IPS DF 4.7 (cell line): Measurements from ENCODE around the gene RCCD1.
A peak's percentile ranks its signal among the peaks of the same experiment; 100 is the strongest.
"Not testable (repeated sequence)": the region's sequence is repeated elsewhere in the genome, so short reads cannot be mapped to it uniquely, and the experiment has no call there.

Source experiments
- DNase-seq: peaks from one replicate; pipeline ENCODE4 v3.0.0-alpha.2; 2013; ENCODE audit warnings: low spot score; ENCODE audit errors: extremely low read depth

Gene RCCD1

DNA sequence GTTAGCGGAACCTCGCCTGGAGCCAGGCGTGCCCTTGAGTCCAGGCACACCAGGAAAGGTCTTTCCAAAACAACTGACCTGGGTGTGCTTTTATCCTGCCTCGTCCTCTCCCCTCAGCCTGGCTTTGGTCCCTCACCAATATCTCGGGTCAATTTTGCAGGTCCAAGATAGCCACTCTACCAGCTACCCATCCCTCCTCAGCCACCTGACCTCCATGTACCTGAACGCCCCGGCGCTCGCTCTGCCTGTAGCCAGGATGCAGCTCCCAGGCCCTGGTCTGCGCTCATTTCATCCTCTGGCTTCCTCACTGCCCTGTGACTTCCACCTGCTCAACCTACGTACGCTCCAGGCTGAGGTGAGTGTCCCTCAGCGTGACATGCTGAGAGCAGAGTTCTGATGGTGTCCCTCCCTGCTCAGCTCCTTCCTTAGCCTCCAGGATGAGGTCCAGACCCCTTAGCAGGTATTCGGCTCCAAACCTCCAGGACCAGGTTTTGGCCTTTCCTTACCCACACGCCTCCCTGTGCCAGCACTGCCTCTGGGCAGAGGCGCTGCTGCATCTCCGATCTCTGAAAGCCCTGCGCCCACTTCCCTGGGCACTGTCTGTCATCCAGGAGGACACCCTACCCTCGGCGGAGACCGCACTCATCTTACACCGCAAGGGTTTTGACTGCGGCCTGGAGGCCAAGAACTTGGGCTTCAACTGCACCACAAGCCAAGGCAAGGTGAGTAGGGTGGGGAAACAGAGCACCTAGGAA, 36.5 kb upstream of the RCCD1 start:
- no peak for DNase-seq

GRCh38 chr15:90918835-90919234, 35.8 kb upstream of the RCCD1 start:
- no peak for DNase-seq

DNA sequence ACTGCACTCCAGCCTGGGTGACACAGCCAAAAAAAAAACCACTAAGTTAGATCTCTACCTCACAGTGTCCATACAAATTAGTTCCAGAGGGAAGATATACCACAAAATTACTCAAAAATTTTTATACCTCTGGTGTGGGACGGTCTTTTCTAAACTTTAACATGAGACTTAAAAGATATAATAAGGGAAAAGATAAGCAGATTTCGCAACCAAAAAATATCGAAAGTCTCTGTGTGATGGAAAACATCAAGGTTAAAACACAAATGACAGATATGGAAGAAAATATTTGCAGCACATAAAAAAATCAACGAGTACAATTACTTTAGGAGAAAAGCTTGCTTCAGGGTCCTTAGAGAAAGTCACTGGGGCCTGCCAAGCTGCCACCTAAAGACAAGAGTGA, 32.8 kb upstream of the RCCD1 start:
- no peak for DNase-seq

DNA sequence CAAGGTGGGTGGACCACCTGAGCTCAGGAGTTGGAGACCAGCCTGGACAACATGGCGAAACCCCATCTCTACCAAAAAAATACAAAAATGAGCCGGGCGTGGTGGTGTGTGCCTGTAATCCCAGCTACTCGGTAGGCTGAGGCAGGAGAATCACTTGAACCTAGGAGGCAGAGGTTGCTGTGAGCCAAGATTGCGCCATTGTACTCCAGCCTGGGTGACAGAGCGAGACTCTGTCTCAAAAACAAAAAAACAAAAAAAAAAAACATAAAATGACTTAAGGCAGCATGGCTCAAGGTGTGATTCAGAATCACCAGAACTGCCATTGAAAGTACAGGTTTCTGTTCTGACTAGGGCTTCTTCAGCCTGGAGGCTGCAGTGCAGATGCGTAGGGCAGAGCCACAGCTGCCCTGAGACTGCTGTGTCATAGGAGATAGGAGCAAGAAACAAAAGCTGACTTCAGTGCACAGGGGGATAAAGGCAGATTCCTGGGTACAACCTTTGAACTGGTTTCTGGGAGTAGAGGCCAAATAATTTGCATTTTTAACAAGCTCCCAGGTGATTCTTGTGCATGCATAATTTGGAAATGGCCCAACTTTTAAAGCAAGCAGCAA, 31.9 kb upstream of the RCCD1 start:
- DNase-seq: not testable (repeated sequence)

DNA sequence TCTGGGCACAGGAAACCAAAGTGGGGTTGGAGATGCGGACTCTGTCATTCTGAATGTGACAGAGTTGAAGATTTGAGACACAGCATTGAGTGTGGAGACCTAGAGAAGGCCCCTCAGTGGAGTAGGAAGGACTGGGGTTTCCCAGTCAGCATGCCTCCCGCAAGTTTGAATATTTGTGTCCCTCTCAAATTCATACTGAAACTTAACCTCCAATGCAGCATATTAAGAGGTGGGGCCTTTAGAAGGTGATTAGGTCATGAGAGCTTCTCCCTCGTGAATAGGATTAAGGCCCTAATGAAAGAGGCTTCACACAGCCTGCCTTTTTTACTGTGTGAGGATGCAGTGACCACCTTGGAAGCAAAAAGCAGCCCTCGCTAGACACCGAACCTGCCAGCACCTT, 30.3 kb upstream of the RCCD1 start:
- DNase-seq: no peak

- DNase-seq: not testable (repeated sequence)
These were observed 27.9 kb upstream of the RCCD1 start for GRCh38 chr15:90926766-90927165.

DNA sequence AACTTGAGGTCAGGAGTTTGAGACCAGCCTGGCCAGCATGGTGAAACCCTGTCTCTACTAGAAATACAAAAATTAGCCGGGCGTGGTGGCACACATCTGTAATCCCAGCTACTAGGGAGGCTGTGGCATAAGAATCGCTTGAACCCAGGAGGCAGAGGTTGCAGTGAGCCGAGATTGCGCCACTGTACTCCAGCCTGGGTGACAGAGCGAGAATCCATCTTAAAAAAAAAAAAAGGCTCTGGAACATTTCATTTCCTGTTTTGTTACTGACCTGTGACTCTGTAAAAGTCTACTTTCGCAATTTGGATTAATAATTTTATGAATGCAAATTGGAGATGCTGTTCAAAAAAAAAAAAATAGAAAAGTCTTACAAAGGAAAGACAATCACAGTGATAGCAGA, 26.6 kb upstream of the RCCD1 start:
- not testable (repeated sequence) for DNase-seq

GRCh38 chr15:90929246-90930019, 25.3 kb upstream of the RCCD1 start:
- DNase-seq: no peak

DNA sequence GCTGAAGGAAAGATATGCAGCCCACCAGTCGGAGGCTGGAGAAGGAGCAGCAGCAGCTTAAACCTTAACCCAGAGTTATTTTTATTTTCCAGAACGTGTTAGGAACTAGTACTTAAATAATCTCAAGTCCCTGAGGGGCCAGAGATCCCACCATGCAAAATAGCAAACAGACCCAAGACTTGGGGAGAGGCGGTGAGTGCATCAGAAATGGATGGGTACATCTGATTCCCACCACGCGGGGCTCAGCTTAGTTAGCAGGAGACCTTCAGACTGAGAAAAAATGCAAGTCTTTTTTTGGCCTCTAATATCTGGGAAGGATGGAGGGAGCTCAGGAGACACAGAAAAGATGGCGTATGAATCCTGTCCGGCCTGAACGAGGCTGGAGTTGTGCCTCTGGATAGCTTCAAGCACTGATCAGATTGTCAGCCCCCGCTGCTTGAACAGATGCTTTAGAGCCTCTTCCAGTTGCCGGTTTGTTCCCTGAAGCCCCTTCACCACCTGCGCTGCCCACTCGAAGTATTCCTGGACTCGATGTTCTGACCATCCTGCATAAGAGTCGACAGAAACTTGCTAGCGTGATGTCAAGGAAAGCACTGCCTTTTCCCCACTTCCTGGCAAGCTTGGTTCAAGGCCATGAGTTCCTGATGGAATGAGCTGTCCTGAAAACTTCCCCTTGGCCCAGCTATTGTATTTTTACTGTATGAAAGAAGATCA, 23.7 kb upstream of the RCCD1 start:
- DNase-seq: no peak

DNA sequence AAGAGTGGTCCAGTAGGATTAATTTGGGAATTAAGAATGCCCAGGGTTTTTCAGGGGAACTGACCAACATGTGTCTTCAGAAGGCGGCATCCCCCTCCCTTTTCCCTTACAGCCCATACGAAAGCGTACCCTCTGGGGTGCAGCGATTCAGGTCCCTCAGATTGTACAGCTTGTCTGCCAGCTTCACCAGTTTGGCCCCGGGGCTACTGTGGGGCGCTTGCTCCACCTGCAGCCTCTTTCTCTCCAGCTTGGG, 23.2 kb upstream of the RCCD1 start:
- no peak for DNase-seq

GRCh38 chr15:90931828-90932659, 22.6 kb upstream of the RCCD1 start, which contains the start of gene HDDC3:
Gene HDDC3, minus strand, starts transcription at chr15:90932549. Its CDS starts 9 bp downstream, at chr15:90932540.
- DNase-seq: peak; percentile 46

DNA sequence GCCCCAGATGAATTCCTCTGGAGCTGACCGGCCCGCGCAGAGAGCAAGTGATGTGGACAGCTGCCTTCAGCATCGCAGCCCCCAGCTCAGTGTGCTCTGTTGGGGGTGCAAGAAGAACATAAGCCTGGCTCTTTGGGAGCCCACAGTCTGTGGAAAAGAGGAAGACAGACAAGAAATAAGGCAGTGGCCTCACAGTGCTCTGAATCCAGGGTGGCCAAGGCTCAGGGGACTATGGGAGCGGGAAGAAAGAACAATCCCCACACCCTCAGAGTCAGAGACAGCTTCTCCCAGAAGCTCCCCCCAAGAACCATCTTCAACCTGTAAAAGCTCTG, 22.1 kb upstream of the RCCD1 start:
- DNase-seq: no peak

DNA sequence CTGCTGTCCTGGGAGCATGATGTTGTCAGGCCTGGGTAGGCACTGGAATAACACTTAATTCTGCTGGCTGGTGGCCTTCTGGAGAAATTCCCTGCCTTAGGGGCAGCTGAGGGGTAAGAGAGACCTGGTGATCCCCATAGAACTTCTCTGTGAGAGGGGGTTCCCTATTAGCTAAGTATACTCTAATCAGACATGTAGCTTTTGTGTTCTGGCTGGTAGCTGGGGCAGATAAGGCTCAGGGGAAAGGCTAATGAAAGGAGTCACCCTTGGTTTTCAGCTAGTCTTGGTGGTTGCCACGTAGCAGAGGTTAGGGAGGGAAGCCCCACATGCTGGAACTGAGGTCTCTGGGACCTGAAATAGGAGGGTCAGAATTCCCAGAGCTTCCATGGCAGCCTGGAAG, 21.4 kb upstream of the RCCD1 start:
- no peak for DNase-seq

GRCh38 chr15:90934256-90934948, 20.3 kb upstream of the RCCD1 start:
- no peak for DNase-seq

DNA sequence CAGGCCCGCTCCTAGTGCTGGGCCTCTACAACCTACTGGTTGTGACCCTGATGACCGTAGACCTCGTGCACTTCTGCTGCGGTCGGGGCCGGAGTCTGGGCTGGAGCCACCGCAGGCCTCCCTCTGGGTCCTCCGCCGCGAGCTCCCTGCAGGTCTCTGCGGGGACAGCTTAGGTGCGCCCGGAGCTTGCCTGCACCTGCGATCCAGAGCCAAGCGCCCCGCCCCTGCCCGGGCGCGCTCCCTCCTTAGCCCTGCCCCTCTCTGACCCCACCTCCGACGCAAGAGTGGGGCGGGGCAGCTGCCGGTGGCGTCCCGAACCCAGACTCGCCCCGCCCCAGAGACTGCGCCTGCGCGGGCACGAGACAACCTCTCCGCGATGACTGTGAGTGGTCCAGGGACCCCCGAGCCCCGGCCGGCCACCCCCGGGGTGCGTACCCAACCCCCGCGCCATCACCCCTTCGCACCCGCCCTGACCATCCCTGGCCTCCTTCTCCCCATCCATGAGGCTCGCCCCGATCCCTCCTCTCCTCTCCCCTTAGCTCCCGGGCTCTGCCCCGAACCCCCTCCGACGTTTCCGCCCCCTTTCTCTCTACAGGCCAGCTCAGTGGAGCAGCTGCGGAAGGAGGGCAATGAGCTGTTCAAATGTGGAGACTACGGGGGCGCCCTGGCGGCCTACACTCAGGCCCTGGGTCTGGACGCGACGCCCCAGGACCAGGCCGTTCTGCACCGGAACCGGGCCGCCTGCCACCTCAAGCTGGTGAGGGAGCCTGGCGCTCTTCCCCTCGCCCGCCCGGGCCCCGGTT, 19.5 kb upstream of the RCCD1 start, which contains the start of gene UNC45A:
TSS of gene UNC45A (plus strand) at position 337 of the 803 bp plus-strand sequence. CDS start at position 377, 40 bp downstream.
- no peak for DNase-seq

DNA sequence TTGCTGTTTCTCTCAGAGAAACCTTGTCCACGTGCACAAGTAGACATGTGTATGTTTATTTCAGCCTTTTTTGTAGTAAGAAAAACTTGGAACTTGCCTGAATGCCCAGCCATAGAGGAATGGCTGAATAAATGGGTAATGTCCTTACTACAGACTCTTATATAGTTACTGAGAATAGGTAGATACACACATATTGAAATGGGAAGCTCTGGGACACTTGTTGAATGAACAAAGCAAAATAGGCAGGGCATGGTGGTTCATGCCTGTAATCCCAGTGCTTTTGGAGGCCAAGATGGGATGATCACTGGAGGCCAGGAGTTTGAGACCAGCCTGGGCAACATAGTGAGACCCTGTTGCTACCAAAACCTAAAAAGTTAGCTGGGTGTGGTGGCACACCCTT, 17.9 kb upstream of the RCCD1 start:
- DNase-seq: no peak

GRCh38 chr15:90938261-90938660, 16.4 kb upstream of the RCCD1 start:
- DNase-seq: no peak

GRCh38 chr15:90939756-90940155, 14.9 kb upstream of the RCCD1 start:
- no peak for DNase-seq

GRCh38 chr15:90941038-90941437, 13.6 kb upstream of the RCCD1 start:
- DNase-seq: no peak
